Osteocyte (in vitro differentiated cells): ENCODE measurements around the gene GTPBP4. TPM values are rescaled to one million over a fixed set of nuclear protein-coding genes. Genes with fewer than 3 reads are reported as not detected.
A peak's percentile ranks its signal among the peaks of the same experiment; 100 is the strongest.

Experiments used
- DNase-seq: peaks from one replicate; pipeline ENCODE4 v3.0.0; 2021; ENCODE audit warnings: mixed read lengths; ENCODE audit not compliant: unreplicated experiment; ENCODE audit errors: extremely low spot score
- H3K27ac Mint-ChIP-seq: one replicate; pipeline ENCODE4 v1.8.0; 2021; ENCODE audit warnings: mild to moderate bottlenecking, mixed read lengths; ENCODE audit not compliant: unreplicated experiment
- H3K27me3 Mint-ChIP-seq: one replicate; pipeline ENCODE4 v1.8.0; 2021; ENCODE audit warnings: mixed read lengths; ENCODE audit not compliant: unreplicated experiment
- H3K36me3 Mint-ChIP-seq: one replicate; pipeline ENCODE4 v1.8.0; 2021; ENCODE audit warnings: mixed read lengths; ENCODE audit not compliant: unreplicated experiment
- H3K4me1 Mint-ChIP-seq: one replicate; pipeline ENCODE4 v1.8.0; 2021; ENCODE audit warnings: mixed read lengths; ENCODE audit not compliant: unreplicated experiment
- H3K4me3 Mint-ChIP-seq: one replicate; pipeline ENCODE4 v1.8.0; 2021; ENCODE audit warnings: mild to moderate bottlenecking, moderate library complexity, mixed read lengths; ENCODE audit not compliant: unreplicated experiment
- H3K9me3 Mint-ChIP-seq: one replicate; pipeline ENCODE4 v1.8.0; 2021; ENCODE audit warnings: mixed read lengths; ENCODE audit not compliant: unreplicated experiment
- CTCF ChIP-seq: fragments of 200-600 bp; sonication (generic); IDR thresholded peaks from 2 replicates; pipeline ENCODE4 v1.5.0; 2021; ENCODE audit warnings: antibody characterized with exemption, mild to moderate bottlenecking, moderate library complexity
- total RNA-seq: library from RNA; stranded (reverse); gene quantifications from 2 replicates; pipeline ENCODE4 v1.2.1, GENCODE V29; 2021

GTPBP4 gene
- total RNA-seq, 1 donor from 2014 or later, result 53.7 TPM

- no peak for TF ChIP-seq CTCF
- no peaks in the 10 kb centered on the region for H3K9me3 Mint-ChIP-seq
- peaks cover 3% of the 10 kb centered on the region for H3K27me3 Mint-ChIP-seq
- no peak overlapping the region for H3K4me3 Mint-ChIP-seq
- no peaks in the 10 kb centered on the region for H3K36me3 Mint-ChIP-seq
- H3K27ac Mint-ChIP-seq, result no peak overlapping the region
- peaks cover 6% of the 10 kb centered on the region for H3K4me1 Mint-ChIP-seq
- DNase-seq, result no peak
Observed at GRCh38 chr10:964988-965417, 23.2 kb upstream of the GTPBP4 start.

GRCh38 chr10:966466-967235 lies 21.6 kb upstream of the GTPBP4 start:
- TF ChIP-seq CTCF, result no peak
- Mint-ChIP-seq H3K27me3 (peaks cover 3% of the 10 kb centered on the region), H3K9me3 (no peaks in the 10 kb centered on the region), H3K4me1 (peaks cover 22% of the 10 kb centered on the region), H3K36me3 (no peaks in the 10 kb centered on the region), H3K4me3 (no peak overlapping the region), H3K27ac (no peak overlapping the region)
- no peak for DNase-seq

- no peaks in the 10 kb centered on the region for H3K36me3 Mint-ChIP-seq
- H3K9me3 Mint-ChIP-seq, result no peaks in the 10 kb centered on the region
- no peak overlapping the region for H3K27ac Mint-ChIP-seq
- TF ChIP-seq CTCF, result no peak
- DNase-seq, result no peak
- H3K27me3 Mint-ChIP-seq, result peaks cover 3% of the 10 kb centered on the region
- peaks cover 22% of the 10 kb centered on the region for H3K4me1 Mint-ChIP-seq
- H3K4me3 Mint-ChIP-seq, result no peak overlapping the region
Observed at GRCh38 chr10:968546-969199, 19.6 kb upstream of the GTPBP4 start.

- no peaks in the 10 kb centered on the region for H3K9me3 Mint-ChIP-seq
- H3K4me3 Mint-ChIP-seq, result no peak overlapping the region
- TF ChIP-seq CTCF, result no peak
- H3K27me3 Mint-ChIP-seq, result peaks cover 3% of the 10 kb centered on the region
- peak overlapping the region; percentile 62 for H3K27ac Mint-ChIP-seq
- no peak for DNase-seq
- peaks cover 22% of the 10 kb centered on the region for H3K4me1 Mint-ChIP-seq
- no peaks in the 10 kb centered on the region for H3K36me3 Mint-ChIP-seq
Observed at GRCh38 chr10:969473-970150, 18.6 kb upstream of the GTPBP4 start.
